CD4-positive, alpha-beta T cell treated with Interleukin-1 beta for 1 hour (primary cell): ENCODE data around the gene TRPV2.

Experiments
- DNase-seq, 2 donors: peaks; one replicate each; pipeline ENCODE4 v3.0.0-alpha.2; 2020 to 2022

The TRPV2 gene

GRCh38 chr17:16459855-16460550, 44.6 kb downstream of the TRPV2 start:
- DNase-seq: no peak

- no peak for DNase-seq
Observed at GRCh38 chr17:16460796-16461605, 45.6 kb downstream of the TRPV2 start.

GRCh38 chr17:16461606-16461866, 46.2 kb downstream of the TRPV2 start:
- no peak for DNase-seq

- DNase-seq: no peak
Observed at GRCh38 chr17:16462070-16462864, 46.9 kb downstream of the TRPV2 start.

GRCh38 chr17:16463358-16464302, 48.3 kb downstream of the TRPV2 start:
- DNase-seq: no peak

GRCh38 chr17:16464303-16465051, 49.1 kb downstream of the TRPV2 start:
- DNase-seq: no peak

DNA sequence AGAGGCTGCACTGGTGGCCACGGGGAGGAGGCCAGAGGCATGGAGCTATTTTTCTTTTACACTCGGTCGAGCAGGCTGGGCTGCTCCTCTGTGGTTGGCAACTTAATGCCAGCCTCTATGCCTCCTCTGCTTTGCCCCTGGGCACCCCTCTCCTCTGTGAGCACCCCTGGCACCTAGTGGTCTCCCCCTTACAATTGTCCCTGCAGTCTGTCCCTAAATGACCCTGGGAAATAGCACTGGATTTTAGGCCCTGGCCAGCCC, 49.6 kb downstream of the TRPV2 start:
- DNase-seq: no peak

DNA sequence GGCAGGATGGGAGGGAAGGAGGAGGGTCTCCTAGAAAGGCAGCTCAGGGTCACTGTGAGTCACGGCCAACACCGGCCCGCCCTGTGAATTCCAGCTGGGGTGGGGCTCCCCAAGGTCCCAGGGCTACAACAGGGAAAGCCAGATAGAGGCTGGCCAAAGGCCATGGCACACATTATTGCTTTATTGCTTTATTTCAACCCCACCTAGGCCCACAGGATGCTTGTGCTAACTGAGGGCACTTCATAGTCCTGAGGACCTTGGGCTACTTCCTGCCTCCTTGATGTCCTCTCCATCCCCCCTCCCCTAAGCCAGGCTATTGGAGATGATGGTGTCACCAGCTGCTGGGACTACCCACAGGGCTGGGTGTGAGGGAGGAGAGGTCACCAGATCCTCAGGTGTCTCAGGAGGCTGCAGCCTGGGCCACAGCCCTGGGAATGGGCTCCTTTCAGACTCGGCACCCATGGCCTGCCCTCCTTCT, 50.5 kb downstream of the TRPV2 start:
- no peak for DNase-seq

DNA sequence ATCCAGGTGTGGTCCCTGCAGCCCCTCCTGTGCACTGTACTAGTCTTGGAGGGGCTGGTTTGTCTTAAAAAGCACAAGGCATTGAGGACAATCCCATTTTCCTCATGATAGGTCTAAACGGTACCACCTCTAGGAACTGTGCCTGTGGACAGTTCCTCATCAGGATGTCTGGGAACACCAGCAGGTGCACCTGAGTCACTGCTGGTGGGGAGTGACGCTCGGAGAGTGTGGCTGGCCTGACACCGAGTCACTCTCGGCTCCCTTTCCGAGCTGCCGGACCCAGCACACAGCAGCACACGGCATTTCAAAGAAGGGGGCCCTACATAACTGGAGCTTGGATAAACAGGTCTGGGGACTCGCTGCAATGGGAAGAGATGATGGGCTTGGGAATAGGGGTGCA, 51.0 kb downstream of the TRPV2 start:
- no peak for DNase-seq

- DNase-seq: no peak
Observed at GRCh38 chr17:16467044-16467443, 51.7 kb downstream of the TRPV2 start.

DNA sequence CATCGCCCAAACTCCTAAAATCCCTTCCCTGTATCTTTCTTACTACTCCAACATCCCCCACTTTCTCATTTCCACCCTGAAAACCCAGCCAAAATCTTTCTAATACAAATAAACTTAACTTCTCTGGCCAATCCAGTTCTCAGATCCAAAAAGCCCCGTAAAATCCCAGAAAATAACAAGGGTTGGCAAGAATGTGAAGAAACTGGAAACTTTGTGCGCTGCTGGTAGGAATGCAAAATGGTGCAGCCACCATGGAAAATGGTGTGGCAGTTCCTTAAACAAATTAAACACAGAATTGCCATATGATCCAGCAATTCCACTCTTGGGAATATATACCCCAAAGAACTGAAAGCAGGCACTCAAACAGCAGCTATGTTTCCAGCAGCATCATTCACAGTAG, 52.5 kb downstream of the TRPV2 start:
- no peak for DNase-seq

- DNase-seq: no peak
Observed at GRCh38 chr17:16468428-16468992, 53.1 kb downstream of the TRPV2 start.

DNA sequence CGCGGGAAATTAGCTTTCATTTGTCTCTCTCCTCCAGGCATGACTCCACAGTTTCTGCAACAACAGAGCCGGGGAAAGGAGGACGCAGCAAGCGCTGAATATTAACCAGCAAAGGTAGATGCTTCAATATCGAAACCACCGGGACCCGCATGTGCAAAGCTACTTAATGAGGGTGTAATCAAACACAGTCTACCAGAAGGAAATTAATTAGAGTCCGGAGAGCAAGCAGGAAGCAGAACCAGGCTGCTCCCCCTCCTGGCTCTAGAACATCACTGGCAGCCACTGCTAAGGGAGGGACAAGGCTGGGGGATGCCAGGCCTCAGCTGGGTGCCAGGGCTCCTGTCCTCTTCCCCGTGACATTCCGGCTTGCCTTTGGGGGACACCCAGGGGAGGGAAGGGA, 54.9 kb downstream of the TRPV2 start:
- no peak for DNase-seq

GRCh38 chr17:16471295-16471694, 55.9 kb downstream of the TRPV2 start:
- no peak for DNase-seq

DNA sequence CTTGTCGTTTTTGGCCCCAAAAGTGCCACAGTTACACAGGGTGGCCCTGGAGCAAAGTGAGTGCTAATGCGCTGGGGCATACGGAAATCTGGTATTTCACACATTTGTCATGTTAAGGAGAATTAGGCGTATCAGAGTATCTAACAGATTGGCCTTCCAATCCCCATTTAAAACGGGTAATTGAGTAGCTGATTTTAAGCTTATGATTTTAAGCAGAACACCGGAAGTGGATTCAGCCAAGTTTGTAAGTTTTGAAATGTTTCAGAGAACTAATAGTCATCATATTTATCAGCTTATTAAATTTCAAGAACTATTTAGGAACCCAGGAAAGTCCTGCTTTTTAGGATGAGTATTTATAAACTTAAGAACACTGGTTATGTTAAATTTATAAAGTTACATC, 57.2 kb downstream of the TRPV2 start:
- DNase-seq: no peak

DNA sequence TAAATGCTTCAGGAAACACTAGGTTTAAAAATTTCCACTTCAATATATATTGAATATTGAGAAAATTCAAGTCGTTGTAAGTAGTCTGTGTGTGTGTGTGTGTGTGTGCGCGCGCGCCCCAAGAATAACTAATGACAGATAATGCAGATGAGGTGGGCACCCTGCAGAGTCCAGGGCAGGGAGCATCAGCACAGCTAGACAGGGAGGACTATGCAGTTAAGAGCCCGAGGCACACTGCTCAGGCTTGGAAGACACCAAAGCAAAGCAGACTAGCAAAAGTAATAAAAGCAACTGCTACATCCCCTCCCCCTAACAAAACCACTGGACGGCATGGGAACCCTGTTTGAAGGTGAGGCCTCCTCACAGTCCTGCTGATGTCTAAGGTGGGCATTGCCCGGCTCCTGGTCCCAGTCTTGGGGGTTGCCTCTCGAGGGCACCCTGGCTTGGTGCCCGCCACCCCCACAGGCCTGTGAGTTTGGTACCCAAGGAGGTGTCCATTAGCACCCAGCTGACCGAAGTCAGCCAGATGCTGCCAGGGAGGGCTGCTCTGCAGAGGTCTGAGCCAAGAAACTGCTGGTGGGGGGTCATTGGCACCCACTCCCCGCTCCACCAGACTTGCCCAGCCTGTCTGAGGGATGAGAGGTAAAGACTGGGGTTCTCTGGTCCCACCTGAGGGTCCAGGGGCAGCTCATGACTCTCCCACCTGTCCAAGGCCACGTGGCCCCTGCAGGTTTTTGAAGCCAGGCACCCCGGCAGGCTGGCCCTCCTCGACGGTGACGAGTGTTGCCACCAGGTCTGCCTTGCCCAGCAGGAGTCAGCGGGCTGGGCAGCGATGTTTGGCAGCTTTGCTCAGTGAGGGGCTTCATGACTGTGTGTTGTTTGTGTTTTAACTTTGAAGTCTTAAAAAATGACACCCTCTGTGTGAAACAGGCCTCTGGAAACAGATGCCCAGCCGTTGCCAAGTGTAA, 58.0 kb downstream of the TRPV2 start:
- no peak for DNase-seq

- DNase-seq: no peak
Observed at GRCh38 chr17:16474012-16474725, 58.8 kb downstream of the TRPV2 start.

DNA sequence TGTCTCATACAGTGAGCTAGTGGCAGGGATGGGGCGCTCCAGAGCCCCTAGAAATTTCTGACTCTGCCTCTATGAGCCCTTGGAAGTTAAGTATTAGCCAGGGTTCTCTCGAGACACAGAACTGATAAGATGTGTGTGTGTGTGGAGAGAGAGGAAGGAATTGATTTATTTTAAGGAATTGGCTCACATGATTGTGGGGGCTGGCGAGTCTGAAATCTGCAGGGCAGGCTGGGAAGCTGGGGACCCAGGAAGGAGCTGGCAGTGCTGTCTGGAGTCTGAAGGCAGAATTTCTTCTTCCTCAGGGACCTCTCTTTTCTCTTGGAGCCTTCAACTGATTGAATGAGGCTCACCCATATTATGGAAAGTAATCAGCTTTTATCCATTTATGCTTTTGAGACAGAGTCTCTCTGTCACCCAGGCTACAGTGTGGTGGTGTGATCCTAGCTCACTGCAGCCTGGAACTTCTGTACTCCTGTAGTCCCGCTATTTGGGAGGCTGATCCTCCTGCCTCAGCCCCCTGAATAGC, 59.9 kb downstream of the TRPV2 start:
- no peak for DNase-seq

DNA sequence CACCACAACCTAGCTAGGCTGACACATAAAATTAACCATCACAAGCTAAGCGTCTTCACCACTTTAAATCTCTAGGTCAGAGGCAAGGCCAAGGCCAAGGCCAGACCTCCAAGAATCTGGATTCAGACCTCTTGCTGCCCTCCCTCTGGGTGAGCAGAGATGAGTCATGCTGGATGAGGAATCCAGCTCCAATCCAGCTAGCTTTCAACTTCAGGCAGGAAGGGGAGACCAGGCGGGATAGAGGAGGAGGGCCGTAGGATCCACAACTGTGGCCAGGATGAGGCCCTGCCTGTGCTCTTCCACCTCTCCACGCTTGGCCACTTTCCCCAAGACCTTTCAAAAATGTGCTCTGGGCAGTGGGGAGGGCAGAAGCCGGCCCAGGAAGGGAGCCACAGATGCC, 61.9 kb downstream of the TRPV2 start:
- no peak for DNase-seq

DNA sequence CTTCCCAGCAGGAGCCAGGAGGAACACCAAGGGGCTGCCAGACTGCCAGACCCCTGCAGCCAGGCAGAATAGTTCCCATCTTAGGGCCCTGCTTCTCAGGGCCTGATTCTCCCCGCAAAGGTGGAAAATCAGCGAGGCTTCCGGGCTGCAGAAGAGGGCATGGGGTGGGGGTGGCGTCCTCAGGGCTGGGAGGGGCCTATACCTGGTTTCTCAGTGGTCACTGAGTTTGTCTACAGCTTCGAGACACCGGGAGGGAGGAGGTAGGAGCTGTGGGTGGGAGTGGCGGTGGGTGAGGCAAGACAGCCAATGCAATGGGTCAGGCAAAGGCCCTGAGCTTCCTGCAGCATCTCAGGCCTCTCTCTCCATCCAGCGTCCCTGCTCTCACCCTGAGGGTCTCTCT, 62.3 kb downstream of the TRPV2 start:
- DNase-seq: no peak
